Activated CD8-positive, alpha-beta memory T cell treated with anti-CD3 and anti-CD28 coated beads, Interleukin-2, amount 50 U/mL, for 4 hours (primary cell): ENCODE measurements around the gene ZNF91.
A peak's percentile ranks its signal among the peaks of the same experiment; 100 is the strongest.
"Not testable (repeated sequence)": the region's sequence is repeated elsewhere in the genome, so short reads cannot be mapped to it uniquely, and the experiment has no call there.

ENCODE experiments used
- DNase-seq: peaks from one replicate; pipeline ENCODE4 v3.0.0-alpha.2; 2020

ZNF91 gene

DNA sequence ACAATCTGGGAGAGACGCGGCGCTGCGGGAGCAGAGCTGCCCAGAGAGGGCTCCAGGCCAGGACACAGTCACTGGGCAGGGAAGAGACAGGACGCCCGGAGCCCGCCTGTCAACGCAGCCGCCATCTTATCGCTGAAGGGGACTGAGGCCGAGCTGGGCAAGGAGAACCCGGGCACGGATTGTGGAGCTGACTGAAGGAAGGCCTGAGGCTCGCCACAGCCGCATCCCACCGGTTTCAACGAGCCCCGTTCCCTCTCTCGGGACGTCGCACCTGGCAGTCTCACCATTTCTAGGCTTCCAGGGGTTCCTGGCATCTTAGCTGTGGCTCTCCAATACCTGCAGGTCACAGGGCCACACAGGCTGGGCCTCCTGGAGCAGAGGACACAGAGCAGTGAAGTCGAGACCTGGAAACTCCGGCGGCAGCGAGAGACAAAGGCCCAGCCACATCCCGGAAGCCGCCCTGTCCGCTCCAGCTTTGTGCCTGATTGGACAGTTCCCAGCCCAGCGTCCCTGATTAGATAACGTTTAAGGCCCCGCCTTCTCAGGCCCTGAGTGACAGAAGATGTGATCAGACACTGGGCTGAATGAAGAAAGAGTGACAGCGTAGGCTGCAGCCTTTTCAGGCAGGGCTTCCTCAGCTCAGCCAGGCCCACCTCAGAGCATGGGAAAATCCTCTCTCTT, at the start of gene ZNF91:
Gene ZNF91, minus strand, starts transcription at position 431 of the 681 bp plus-strand sequence. Its CDS starts 117 bp downstream, at position 314.
- DNase-seq = peak; percentile 88

DNA sequence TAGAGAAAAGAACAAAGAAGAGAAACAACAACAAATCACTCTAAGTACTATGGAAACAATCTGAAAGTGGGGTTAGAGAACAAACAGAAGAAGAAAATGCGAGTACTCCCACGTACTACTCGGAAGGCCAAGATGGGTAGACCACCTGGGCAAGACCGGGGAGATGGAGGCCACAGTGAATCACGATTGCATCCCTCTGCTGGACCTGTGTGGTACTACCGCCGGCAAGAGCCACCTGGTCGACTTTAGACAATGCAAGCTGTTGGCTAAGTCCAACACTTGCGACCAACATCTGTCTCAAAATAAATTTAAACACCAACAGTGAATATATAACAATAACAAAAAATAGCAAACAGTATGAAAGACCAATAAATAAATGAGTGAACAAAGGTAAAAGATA, 45.5 kb upstream of the ZNF91 start:
- no peak for DNase-seq

DNA sequence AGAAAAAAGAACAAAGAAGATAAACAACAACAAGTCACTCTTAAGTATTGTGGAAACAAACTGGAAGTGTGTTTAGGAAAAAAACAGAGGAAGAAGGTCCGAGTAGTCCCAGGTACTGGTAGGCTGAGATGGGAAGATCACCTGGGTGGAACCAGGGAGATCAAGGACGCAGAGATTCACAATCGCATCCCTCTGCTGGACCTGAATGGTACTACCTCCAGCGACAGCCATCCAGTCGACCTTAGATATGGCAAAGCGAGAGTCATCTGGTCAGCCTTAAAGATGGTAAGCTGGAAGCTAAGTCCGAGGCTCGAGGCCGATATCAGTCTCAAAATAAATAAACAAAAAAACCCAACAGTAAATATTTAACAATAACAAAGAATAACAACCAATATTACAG, 44.9 kb upstream of the ZNF91 start:
- no peak for DNase-seq

DNA sequence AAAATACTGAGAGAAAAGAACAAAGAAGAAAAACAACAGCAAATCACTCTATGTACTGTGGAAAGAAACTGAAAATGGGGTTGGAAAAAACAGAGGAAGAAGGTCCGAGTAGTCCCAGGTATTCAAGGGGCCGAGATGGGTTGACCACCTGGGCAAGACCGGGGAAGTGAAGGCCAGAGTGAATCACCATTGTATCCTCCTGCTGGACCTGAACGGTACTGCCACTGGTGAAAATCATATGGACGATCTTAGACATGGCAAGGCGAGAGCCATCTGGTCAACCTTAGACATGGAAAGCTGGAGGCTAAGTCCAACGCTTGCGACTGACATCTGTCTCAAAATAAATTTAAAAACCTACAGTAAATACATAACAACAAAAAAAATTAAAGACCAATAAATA, 44.4 kb upstream of the ZNF91 start:
- DNase-seq = no peak

DNA sequence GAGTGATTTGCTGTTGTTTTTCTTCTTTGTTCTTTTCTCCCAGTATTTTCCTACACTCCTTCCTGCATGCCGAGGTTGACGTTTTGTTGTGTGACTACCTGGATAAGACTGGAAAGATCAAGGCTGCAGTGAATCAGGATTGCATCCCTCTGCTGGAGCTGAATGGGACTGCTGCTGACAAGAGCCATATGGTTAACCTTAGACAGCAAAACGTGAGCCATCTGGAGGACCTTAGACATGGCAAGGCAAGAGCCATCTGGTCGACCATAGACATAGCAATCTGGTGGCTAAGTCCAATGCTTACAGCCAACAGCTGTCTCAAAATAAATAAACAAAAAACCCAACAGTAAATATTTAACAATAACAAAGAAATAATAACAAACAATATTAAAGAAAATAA, 42.6 kb upstream of the ZNF91 start:
- DNase-seq = no peak

DNA sequence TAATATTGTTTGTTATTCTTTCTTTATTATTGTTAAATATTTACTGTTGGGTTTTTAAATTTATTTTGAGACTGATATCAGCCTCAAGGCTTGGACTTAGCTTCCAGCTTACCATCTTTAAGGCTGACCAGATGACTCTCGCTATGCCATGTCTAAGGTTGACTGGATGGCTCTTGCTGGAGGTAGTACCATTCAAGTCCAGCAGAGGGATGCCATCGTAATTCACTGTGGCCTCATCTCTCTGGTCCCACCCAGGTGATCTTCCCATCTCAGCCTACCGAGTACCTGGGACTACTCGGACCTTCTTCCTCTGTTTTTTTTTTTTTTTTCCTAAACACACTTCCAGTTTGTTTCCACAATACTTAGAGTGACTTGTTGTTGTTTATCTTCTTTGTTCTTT, 41.7 kb upstream of the ZNF91 start:
- no peak for DNase-seq

DNA sequence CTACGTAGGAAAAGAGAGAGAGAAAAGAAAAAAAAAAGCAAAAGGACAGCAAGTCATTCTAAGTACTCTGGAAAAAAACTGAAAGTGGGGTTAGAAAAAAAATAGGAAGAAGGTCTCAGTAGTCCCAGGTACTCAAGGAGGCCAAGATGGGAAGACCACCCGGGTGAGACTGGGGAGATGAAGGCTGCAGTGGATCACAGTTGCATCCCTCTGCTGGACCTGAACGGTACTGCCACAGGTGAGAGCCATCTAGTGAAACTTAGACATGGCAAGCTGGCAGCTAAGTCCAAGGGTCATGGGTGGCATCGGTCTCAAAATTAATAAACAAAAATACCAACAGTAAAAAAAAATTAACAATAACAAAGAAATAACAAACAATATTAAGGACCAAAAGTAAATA, 41.0 kb upstream of the ZNF91 start:
- no peak for DNase-seq

DNA sequence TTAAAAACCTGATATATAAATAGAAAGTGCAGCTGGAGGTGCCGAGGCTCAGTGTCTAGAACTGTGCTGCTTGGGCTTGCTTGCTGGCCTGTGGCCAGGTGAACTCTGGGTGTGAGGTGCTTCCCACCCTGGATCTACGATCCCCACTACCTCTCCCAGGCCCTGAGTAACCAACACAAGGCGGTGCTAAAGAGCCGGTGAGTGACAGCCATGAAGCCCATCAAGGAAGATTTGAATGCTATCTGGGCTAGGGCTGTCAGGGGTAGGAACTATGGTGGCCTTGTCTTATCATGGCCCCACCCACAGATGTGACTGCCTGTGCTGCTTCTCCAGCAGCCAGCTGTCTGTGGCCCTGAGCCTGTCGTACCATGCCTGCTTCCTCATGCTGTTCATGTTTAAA, 25.6 kb upstream of the ZNF91 start:
- DNase-seq = no peak

DNA sequence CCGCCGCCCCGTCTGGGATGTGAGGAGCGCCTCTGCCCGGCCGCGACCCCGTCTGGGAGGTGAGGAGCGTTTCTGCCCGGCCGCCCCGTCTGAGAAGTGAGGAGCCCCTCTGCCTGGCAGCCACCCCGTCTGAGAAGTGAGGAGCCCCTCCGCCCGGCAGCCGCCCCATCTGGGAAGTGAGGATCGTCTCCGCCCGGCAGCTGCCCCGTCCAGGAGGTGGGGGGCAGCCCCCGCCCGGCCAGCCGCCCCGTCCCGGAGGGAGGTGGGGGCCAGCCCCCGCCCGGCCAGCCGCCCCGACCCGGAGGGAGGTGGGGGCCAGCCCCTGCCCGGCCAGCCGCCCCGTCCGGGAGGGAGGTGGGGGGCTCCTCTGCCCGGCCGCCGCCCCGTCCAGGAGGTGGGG, 24.0 kb upstream of the ZNF91 start:
- DNase-seq = not testable (repeated sequence)

DNA sequence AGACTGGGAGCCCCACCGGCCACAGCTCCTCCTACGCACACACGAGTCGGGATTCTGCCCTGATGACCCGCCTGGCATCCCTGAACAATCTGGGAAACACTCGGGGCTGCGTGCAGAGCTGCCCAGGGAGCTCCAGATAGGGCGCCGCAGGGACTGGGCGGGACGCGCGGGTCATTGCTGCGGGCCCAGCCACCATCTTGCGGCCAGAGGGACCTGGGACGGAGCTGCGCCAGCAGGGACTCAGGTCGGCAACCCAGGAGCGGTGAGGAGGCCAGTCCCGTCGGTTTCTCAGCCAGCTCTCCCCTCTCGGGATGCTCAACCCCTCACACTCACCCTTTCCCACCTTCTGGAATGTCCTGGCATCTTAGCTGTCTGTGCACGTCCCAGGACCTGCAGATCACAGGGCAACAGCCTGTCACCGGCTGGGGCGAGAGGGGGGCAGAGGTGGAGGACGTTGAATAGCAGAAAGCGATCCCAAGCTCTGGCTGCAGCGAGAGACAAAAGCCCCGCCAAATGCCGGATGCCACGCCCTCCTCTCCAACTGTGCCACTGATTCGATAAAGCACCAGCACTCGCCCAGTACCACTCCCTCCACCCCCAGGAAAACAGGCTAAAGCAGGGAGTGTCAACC, 20.4 kb upstream of the ZNF91 start:
- no peak for DNase-seq

DNA sequence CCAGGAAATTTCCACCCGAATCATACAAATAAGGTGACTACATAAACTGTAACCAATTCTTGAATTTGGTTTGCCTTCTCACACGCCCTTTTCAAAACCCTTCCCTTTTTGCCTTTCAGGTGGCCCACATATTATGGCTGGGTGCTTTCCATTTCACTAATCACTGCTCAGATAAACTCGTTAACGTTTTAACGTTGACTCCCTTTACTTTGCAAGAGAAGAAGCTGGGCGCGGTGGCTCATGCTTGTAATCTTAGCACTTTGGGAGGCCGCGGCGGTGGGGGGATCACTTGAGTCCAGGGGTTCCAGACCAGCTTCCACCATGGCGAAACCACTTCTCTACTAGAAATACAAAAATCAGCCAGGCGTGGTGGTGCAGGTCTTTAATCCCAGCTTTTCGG, 19.8 kb upstream of the ZNF91 start:
- no peak for DNase-seq

DNA sequence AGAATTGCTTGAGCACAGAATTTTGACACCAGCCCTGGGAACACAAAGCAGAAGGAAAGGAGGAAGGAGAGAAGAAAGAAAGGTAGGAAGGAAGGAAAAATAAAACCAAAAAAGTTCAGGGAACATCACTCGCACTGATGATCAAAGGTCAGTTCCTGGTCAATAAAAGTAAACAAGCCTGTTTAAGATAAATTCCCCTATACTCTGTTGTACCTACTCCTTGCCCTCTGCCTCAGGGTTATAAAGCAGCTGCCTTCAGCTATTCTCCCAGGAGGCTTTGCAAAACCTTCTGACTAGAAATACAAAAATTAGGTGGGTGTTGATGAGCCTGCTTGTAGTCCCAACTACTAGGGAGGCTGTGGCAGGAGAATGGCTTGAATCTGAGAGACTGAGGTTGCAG, 14.9 kb upstream of the ZNF91 start:
- DNase-seq = no peak

DNA sequence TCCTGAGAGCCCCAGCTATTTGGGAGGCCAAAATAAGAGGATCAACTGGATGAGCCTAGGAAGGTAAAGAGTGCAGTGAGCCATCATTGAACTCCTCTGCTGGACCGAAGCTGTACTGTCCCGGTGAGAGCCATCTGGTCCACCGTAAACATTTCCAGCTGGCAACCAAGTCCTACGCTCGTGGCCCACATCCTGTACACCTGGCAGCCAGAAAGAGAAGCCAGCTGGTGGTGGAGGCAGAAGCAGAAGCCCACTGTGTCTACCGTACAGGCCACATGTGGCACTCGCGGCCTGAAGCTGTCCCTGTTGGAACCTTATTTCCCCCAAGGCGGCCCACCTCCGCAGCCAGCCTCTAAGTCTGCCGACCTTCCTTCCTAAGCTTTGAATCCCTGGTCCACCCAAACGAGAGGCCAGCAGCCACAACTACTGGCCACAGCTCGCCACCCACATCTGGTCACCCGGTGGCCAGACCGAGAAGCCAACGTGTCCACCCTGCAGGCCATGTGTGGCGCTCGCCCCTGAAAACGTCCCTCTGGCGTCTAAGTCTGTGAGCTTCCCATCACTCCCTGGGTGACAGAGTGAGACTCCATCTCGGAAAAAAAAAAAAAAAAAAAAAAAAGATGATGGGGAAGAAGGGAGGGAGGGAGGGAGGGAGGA, 14.2 kb upstream of the ZNF91 start:
- DNase-seq = no peak

DNA sequence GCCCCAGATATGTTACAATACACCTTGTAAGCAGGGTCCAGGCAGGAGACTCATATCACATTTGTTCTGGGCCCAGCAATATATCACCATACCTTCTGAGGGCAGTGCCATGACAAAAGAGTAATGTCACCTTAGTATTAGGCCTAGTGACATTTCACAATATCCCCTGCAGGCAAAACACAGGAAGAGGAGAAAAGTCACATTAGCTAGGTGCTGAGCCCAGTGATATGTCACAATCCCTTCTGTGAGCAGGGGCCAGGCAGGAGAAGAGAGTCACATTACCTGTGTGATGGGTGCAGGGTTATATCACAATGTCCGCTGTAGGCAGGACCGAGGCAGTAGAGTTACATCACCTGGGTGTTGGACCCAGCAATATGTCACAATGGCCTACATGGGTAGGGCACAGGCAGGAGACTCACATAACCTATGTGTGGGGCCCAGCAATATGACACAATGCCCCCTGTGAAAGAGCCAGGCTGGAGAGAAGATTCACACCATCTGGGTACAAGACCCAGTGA, 12.4 kb upstream of the ZNF91 start:
- no peak for DNase-seq

DNA sequence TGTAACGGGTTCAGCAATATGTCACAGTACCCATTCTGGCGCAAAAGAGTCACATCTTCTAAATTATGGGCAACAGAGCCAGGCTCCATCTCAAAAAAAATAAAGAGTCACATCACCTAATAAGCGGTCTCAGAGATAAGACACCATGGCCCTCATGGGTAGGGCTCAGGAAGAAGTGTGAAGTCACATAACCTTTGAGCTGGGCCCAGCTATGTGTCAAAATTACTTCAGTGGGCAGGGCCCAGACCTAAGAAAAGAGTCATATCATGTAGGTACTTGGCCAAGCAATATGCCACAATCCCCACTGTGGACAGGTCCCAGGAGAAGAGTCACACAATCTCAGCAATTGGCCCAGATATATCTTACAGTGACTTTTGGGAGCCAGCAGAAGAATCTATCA, 11.4 kb upstream of the ZNF91 start:
- no peak for DNase-seq

DNA sequence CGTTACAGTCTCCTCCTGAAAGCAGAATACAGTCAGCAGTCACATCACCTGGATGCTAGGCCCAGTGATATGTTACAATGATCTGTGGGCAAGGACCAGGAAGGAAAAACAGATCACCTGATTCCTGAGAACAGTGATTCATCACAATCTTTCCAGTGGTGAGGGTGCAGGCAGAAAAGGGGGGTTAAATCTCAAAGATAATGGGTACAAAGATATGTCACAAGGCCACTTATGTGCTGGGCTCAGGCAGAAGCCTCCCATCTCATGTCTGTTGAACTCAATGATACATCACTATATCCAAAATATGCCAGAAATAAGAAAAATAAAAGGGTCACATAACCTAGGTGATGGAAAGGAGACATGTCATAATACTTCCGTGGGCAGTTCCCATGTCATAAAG, 10.8 kb upstream of the ZNF91 start:
- DNase-seq = no peak

DNA sequence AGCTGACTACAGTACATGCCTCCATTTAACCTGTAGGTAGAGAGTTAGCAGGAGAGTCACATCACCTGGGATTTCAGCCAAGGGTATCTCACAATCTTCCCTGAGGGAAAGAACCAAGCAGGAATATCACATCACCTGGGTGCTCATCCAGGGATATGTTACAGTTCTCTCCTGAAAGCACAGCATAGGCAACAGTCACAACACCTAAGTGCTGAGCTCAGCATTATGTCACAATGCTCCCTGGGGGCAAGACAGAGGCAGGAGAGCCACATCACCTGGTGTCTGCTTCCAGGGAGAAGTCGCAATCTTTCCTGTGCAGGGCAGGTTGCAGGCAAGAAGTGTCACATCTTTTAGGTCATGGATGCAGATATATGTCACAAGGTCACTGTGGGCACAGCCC, 9.4 kb upstream of the ZNF91 start:
- no peak for DNase-seq

DNA sequence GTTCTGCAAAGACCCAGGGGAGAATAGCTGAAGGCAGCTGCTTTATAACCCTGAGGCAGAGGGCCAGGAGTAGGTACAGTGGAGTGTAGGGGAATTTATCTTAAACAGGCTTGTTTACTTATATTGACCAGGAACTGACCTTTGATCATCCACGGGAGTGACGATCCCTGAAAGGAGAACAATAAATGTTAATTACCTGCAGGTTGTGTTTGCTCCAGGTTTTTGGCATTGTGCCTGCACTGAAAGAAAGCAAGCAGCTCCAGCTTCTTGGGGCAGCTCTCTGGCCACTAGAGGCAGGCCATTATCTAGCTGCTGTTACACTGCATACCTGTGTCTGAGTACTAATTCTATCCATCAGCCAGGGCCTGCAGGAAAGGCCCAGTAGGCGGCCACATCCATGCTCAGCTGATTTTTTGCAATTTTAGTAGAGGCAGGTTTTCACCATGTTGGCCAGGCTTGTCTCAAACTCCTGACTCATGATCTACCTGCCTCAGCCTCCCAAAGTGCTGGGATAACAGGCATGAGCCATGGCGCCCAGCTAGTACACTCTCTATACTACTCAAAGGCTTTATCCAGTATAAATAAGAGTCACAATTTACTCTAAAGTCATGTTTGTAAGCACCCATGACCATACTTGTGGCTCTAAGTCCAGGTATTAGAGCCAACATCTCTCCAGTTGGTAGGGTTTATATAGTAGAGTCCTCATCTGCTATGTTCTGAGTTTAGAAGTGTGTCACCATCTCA, 8.5 kb upstream of the ZNF91 start:
- DNase-seq = no peak

DNA sequence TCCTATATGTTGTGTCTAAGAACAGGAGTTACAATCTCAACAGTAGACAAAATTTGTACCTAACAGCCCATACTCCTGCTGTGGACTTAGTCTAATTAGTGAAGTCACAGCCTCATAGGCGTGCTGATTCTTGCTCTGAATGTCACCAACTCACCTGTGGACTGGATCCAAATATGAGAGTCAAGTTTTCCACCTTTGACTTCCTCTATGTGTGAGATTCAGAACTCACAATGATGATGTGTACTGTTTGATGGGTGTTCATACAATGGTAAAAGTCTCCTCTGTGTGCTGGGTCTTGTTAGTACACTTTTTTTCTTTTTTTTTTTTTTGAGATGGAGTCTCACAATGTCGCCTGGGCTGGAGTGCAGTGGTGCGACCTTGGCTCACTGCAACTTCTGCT, 7.8 kb upstream of the ZNF91 start:
- no peak for DNase-seq

DNA sequence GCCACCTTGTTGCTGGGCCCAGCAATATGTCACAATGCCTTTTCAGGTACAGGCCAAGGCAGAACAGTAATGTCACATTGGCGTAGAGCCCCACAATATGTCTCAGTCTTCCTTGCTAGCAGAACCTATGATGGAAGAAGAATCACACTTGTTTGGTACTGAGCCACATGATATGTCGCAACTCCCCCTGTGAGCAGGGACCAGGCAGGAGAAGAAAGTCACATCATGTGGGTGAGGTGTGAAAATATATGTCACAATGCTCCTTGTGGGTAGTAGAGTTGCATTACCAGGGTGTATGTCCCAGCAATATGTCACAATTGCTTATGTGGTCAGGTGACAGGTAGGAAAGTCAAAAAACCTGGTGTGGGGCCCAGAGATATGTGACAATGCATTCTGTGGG, 7.1 kb upstream of the ZNF91 start:
- no peak for DNase-seq

DNA sequence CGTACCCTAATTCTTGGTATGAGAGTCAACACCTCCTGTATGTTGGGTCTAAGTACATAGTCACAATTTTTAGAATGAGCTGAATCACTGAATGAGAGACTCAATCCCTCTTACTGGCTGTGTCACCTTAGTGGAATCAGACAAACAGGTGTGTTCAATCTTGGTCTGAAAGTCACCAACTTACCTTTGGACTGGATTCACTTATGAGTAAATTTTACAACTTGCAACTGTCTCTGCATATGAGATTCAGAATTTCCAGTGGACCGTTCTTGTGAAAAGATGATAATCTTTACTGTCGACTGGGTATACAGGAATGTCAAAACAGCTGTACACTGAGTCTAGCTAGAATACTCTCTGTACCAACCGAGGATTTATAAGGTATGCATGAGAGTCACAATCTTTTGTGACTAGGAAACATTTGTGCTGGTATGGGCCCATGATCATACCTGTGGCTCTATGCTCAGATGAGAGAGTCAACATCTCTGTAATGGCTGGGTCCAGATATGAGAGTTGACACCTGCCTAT, 5.9 kb upstream of the ZNF91 start:
- no peak for DNase-seq

DNA sequence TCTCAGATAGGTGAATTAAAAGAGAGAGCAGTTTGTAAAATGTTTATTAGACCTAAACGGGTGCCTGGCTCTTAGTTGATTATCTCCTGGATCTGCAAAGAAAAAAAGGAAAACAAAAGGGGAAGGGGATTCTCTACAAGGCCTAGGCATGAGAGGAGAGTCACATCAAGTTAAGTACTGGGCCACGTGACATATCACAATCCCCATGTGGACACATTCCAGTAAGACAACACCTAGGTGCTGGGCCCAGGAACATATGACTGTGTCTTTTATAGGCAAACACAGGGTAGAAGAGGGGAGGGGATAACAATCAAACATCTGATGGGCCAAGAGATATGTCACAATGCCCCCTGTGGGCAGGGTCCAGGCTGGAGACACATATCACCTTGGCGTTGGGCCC, 4.2 kb upstream of the ZNF91 start:
- no peak for DNase-seq

DNA sequence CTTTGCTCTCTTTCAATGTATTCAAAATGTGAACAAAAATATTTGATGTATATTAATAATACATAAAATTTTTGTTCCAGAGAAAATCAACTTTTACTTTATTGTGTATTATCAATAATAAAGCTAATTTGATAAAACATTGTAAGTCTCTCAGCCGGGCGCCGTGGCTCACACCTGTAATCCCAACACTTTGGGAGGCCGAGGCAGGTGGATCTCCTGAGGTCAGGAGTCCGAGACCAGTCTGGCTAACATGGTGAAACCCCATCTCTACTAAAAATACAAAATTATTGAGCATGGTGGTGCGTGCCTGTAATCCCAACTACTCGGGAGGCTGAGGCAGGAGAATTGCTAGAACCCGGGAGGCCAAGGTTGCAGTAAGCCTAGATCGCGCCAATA, 449 bp upstream of the ZNF91 start:
- DNase-seq = not testable (repeated sequence)
